Stimulated activated effector memory CD8-positive, alpha-beta T cell treated with anti-CD3 and anti-CD28 coated beads, Interleukin-12 subunit alpha, Interleukin-12 subunit beta, amount 100 ng/mL, for 72 hours (primary cell): ENCODE results near the gene HCN3.
"Not testable (repeated sequence)": the region's sequence is repeated elsewhere in the genome, so short reads cannot be mapped to it uniquely, and the experiment has no call there.

Experiments
- ATAC-seq: fragments of 150-1000 bp; cut with Tn5 transposase; 2 replicates; pipeline ENCODE4 v1.10.0; 2021
- DNase-seq, 2 donors: peaks; one replicate each; pipeline ENCODE4 v3.0.0; 2021 to 2022; ENCODE audit warnings: low spot score in 2 of 2
- H3K27ac Mint-ChIP-seq: one replicate; pipeline ENCODE4 v1.8.0; 2022; ENCODE audit warnings: mild to moderate bottlenecking, mixed read lengths
- H3K36me3 Mint-ChIP-seq: one replicate; pipeline ENCODE4 v1.8.0; 2022; ENCODE audit warnings: mild to moderate bottlenecking, mixed read lengths
- H3K4me1 Mint-ChIP-seq: one replicate; pipeline ENCODE4 v1.8.0; 2022; ENCODE audit warnings: mixed read lengths
- H3K4me3 Mint-ChIP-seq: one replicate; pipeline ENCODE4 v1.8.0; 2022; ENCODE audit warnings: mild to moderate bottlenecking, mixed read lengths
- H3K9me3 Mint-ChIP-seq: one replicate; pipeline ENCODE4 v1.8.0; 2022; ENCODE audit warnings: mixed read lengths

HCN3 gene

GRCh38 chr1:155286544-155286943 lies 9.3 kb downstream of the HCN3 start:
- H3K27ac Mint-ChIP-seq, result no peak overlapping the region
- H3K36me3 Mint-ChIP-seq, result no peaks in the 10 kb centered on the region
- ATAC-seq (no peak), DNase-seq (no peak)
- H3K9me3 Mint-ChIP-seq, result no peaks in the 10 kb centered on the region
- H3K4me3 Mint-ChIP-seq, result no peak overlapping the region
- H3K4me1 Mint-ChIP-seq, result no peaks in the 10 kb centered on the region

- no peaks in the 10 kb centered on the region for H3K4me1 Mint-ChIP-seq
- H3K27ac Mint-ChIP-seq, result no peak overlapping the region
- no peak for DNase-seq
- no peaks in the 10 kb centered on the region for H3K36me3 Mint-ChIP-seq
- no peaks in the 10 kb centered on the region for H3K9me3 Mint-ChIP-seq
- H3K4me3 Mint-ChIP-seq, result no peak overlapping the region
- no peak for ATAC-seq
Measured at GRCh38 chr1:155287987-155288543, 10.8 kb downstream of the HCN3 start.

GRCh38 chr1:155291006-155291405 lies 13.7 kb downstream of the HCN3 start:
- not testable (repeated sequence) for H3K4me3 Mint-ChIP-seq, H3K27ac Mint-ChIP-seq, DNase-seq, H3K36me3 Mint-ChIP-seq, H3K9me3 Mint-ChIP-seq, H3K4me1 Mint-ChIP-seq, ATAC-seq

GRCh38 chr1:155293086-155293749 lies 16.0 kb downstream of the HCN3 start:
- H3K4me3 Mint-ChIP-seq, result no peak overlapping the region
- no peaks in the 10 kb centered on the region for H3K9me3 Mint-ChIP-seq
- H3K4me1 Mint-ChIP-seq, result peaks cover 6% of the 10 kb centered on the region
- H3K27ac Mint-ChIP-seq, result no peak overlapping the region
- no peaks in the 10 kb centered on the region for H3K36me3 Mint-ChIP-seq
- ATAC-seq (no peak), DNase-seq (no peak)

GRCh38 chr1:155294520-155295182 lies 17.4 kb downstream of the HCN3 start:
- H3K36me3 Mint-ChIP-seq, result no peaks in the 10 kb centered on the region
- H3K4me3 Mint-ChIP-seq, result peak overlapping the region; percentile 32
- DNase-seq, result no peak
- H3K9me3 Mint-ChIP-seq, result no peaks in the 10 kb centered on the region
- H3K4me1 Mint-ChIP-seq, result peaks cover 6% of the 10 kb centered on the region
- H3K27ac Mint-ChIP-seq, result no peak overlapping the region
- no peak for ATAC-seq

GRCh38 chr1:155295183-155295941 lies 18.1 kb downstream of the HCN3 start:
- peaks cover 6% of the 10 kb centered on the region for H3K4me1 Mint-ChIP-seq
- no peaks in the 10 kb centered on the region for H3K36me3 Mint-ChIP-seq
- peak overlapping the region; percentile 32 for H3K4me3 Mint-ChIP-seq
- no peak overlapping the region for H3K27ac Mint-ChIP-seq
- ATAC-seq (peak; percentile 54), DNase-seq (no peak)
- no peaks in the 10 kb centered on the region for H3K9me3 Mint-ChIP-seq

- no peak overlapping the region for H3K27ac Mint-ChIP-seq
- ATAC-seq, result peak; percentile 19
- H3K4me1 Mint-ChIP-seq, result peaks cover 6% of the 10 kb centered on the region
- no peak overlapping the region for H3K4me3 Mint-ChIP-seq
- H3K36me3 Mint-ChIP-seq, result no peaks in the 10 kb centered on the region
- DNase-seq, result no peak
- H3K9me3 Mint-ChIP-seq, result no peaks in the 10 kb centered on the region
Measured at GRCh38 chr1:155295942-155296267, 18.6 kb downstream of the HCN3 start.

GRCh38 chr1:155296661-155297060 lies 19.4 kb downstream of the HCN3 start:
- Mint-ChIP-seq H3K27ac (no peak overlapping the region), H3K36me3 (no peaks in the 10 kb centered on the region), H3K9me3 (no peaks in the 10 kb centered on the region), H3K4me1 (peaks cover 6% of the 10 kb centered on the region), H3K4me3 (no peak overlapping the region)
- ATAC-seq, result no peak
- no peak for DNase-seq

GRCh38 chr1:155297384-155297783 lies 20.1 kb downstream of the HCN3 start:
- H3K36me3 Mint-ChIP-seq, result no peaks in the 10 kb centered on the region
- DNase-seq, result no peak
- peaks cover 6% of the 10 kb centered on the region for H3K4me1 Mint-ChIP-seq
- no peaks in the 10 kb centered on the region for H3K9me3 Mint-ChIP-seq
- H3K4me3 Mint-ChIP-seq, result no peak overlapping the region
- no peak overlapping the region for H3K27ac Mint-ChIP-seq
- ATAC-seq, result no peak

GRCh38 chr1:155300024-155300423 lies 22.8 kb downstream of the HCN3 start:
- Mint-ChIP-seq H3K4me3 (no peak overlapping the region), H3K4me1 (peaks cover under 1% of the 10 kb centered on the region), H3K36me3 (no peaks in the 10 kb centered on the region), H3K27ac (no peak overlapping the region), H3K9me3 (no peaks in the 10 kb centered on the region)
- no peak for ATAC-seq
- no peak for DNase-seq

- ATAC-seq (no peak), DNase-seq (no peak)
- Mint-ChIP-seq H3K4me3 (no peak overlapping the region), H3K36me3 (no peaks in the 10 kb centered on the region), H3K27ac (no peak overlapping the region), H3K9me3 (no peaks in the 10 kb centered on the region), H3K4me1 (no peaks in the 10 kb centered on the region)
Measured at GRCh38 chr1:155300553-155301329, 23.5 kb downstream of the HCN3 start.

- no peaks in the 10 kb centered on the region for H3K4me1 Mint-ChIP-seq
- no peak for ATAC-seq
- no peaks in the 10 kb centered on the region for H3K36me3 Mint-ChIP-seq
- no peaks in the 10 kb centered on the region for H3K9me3 Mint-ChIP-seq
- no peak within 1 kb of the TSS for H3K27ac Mint-ChIP-seq
- no peak within 1 kb of the TSS for H3K4me3 Mint-ChIP-seq
- no peak for DNase-seq
Measured at GRCh38 chr1:155301342-155301841, 24.1 kb downstream of the HCN3 start, which contains the start of gene PKLR. PKLR (minus strand) TSS chr1:155301438; CDS start chr1:155301395, 43 bp downstream.

GRCh38 chr1:155304558-155305063 lies 27.3 kb downstream of the HCN3 start:
- peak overlapping the region; percentile 70 for H3K27ac Mint-ChIP-seq
- no peaks in the 10 kb centered on the region for H3K9me3 Mint-ChIP-seq
- ATAC-seq (no peak), DNase-seq (no peak)
- H3K4me1 Mint-ChIP-seq, result peaks cover 3% of the 10 kb centered on the region
- no peak overlapping the region for H3K4me3 Mint-ChIP-seq
- H3K36me3 Mint-ChIP-seq, result peaks cover 17% of the 10 kb centered on the region

GRCh38 chr1:155305881-155306391 lies 28.7 kb downstream of the HCN3 start:
- no peak overlapping the region for H3K4me3 Mint-ChIP-seq
- ATAC-seq, result no peak
- H3K9me3 Mint-ChIP-seq, result no peaks in the 10 kb centered on the region
- peaks cover 30% of the 10 kb centered on the region for H3K36me3 Mint-ChIP-seq
- peak overlapping the region; percentile 35 for H3K27ac Mint-ChIP-seq
- H3K4me1 Mint-ChIP-seq, result peaks cover 11% of the 10 kb centered on the region
- DNase-seq, result no peak
